Hepatocyte (in vitro differentiated cells): ENCODE measurements around the gene POLR2L.

Source experiments
- CTCF ChIP-seq: fragments of 200-600 bp; sonication (generic); IDR thresholded peaks from 2 replicates; pipeline ENCODE4 v1.5.1; 2016; ENCODE audit warnings: antibody characterized with exemption, mild to moderate bottlenecking; ENCODE audit not compliant: poor library complexity
- EZH2 ChIP-seq: fragments of 200-600 bp; sonication (generic); IDR thresholded peaks from 2 replicates; pipeline ENCODE4 v1.6.1; 2016; ENCODE audit warnings: antibody characterized with exemption, mild to moderate bottlenecking, borderline replicate concordance

GRCh38 chr11:794013-794765 is 48.1 kb downstream of the POLR2L start:
- TF ChIP-seq CTCF (no peak), EZH2 (no peak)
